COLO668 (cell line): Measurements from ENCODE around the gene NCKAP5L.
A peak's percentile ranks its signal among the peaks of the same experiment; 100 is the strongest.

ENCODE experiments used
- DNase-seq: peaks from one replicate; lab custom pipeline; 2025; ENCODE audit not compliant: unreplicated experiment; lab: John Stamatoyannopoulos, UW

The NCKAP5L gene

DNA sequence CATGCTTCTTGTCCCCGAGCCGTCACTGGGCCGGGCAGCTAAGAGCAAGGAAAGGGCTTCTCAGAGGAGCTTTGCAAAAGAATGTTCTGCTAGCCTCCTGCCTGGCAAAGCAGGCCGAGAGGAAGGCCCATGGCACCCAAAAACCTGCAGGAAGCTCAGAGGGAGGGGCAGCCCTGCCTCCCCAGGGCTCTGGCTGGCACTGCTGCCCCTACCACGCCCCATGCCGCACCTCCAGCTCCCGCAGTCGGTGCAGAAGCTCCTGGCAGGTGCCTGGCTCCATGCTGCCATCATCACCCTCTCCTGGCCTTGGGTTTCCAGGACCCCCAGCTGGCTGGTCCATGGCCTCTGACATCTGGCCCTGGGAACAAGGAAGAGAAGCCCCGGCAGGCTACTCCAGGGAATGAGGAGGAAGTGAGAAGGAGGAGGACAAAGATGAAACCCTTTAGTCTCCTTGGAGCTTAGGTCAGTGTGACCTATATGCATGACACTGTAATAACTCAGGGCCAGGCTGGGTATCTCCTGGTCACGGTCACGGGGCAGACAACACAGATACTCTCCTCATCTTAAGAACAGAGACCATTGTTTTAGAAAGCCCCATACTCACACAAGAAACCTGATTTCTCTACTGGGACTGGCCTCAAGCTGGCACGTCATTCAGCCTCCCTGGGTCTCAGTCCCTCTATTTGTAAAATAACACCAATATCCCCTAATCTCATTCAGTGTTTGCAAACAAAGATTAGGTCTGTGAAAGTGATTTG, 24.3 kb downstream of the NCKAP5L start:
- DNase-seq, result no peak

DNA sequence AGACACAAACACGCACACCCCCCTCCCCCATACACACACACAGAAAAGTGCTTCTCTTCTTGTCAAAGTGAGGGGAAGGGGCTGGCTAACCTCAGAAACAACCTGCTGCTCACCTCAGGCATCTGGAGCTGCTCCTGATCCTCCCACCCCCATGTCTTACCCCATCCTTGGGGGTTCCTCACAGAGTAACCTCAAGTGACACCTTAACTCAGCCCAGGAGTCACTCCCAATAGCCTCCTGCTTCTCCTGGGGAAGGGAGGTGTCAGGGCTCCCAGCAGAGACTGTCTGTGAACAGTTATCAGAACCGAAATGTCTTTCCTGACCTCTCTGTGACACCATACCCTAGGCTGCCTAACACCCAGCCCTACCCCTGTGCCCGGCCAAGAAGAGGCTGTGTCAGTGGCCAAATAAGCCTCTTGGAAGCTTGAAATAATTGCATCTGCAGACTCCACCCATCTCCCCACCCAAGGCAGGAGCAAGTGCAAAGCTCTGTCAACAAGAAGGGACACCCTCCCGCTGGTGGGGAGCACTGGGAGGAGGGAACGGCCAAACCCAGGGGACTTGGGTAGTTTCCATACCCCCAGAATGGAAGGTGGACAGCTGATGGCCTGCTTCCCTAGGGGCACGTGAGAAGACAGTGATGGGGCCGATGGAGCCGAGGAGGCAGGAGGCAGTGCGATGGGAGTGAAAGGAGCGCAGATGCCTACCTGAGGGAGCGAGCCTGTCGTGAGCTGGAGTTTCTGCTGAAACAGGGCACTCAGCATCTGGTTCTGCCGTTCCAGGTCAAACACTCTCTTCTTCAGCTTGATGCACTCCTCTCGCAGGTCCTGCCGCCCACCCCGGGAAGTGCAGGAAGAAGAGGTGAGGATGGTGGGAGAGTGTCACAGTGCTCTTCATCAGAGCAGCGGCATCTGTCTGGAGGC, 26.8 kb downstream of the NCKAP5L start:
- no peak for DNase-seq

DNA sequence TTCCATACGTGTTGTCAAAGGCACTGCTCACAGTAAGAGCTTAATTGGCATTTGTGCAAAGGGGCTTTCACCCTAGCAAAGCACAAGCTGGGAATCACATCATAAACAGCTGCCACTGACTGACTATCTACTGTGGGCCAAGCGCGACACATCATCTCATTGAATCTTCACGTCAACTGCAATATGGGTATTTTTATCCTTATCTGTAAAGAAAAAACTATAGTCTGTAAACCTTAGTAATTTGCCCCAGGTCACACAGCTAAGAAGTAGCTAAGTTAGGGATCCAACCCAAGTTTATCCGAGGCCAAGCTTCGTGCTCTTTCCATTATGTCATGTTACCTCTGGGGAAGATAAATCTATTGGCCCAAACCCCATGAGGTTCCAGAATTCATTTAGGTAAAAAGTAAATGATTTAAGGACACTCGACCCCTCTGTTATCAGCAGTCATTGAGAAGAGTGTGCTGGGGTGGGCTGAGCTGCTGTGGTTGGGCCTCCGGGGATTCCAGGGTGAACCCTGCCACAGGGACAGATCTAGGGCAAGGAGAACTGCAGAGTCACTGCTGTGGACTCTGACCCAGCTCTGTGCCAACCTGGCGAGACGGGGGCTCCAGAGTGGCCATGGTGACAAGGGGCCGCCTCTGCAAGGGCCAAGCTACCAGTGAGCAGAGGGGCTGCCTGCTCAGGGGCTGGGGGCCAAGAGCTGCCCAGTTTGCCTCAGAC, 27.6 kb downstream of the NCKAP5L start:
- no peak for DNase-seq

DNA sequence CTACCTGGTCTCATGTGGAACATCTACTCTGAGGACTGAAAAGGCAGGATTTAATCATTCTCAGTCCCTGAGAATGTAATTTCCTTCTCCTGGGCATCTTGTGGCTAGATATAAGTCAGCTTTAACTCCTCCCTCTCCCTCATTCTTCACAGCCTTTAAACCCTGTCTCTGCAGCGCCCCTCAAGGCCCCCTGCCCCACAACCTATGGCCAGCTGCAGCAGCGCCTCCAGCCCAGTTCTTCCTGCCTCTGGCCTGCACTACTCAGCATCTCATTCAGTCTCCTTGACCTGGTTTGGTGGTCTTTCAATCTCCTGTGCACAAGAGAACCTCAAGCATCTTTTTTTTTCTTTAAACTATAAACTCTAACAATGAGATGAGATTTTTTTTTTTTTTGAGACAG, 29.3 kb downstream of the NCKAP5L start:
- DNase-seq, result no peak

DNA sequence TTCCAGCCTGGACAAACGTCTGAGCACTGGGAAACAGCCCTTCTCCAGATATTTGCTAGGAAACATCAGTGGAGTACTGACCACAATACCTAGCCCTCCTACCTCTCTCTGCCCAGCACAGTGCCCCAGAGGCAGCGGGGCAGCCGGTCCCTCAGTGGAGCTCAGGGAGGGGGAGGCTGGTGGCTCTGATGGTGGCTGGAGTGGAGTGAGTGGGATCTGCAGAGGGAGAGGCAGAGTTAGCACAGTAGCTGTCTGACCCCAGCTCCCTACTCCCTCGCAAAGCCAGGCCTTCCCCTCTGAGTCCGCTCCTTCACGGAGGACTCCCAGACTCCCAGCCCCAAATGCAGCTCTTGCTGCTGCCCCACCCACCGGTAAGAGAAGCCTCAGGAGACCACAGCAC, 30.0 kb downstream of the NCKAP5L start:
- DNase-seq, result no peak

- DNase-seq, result no peak
Measured at GRCh38 chr12:49797449-49797776, 30.8 kb downstream of the NCKAP5L start.

DNA sequence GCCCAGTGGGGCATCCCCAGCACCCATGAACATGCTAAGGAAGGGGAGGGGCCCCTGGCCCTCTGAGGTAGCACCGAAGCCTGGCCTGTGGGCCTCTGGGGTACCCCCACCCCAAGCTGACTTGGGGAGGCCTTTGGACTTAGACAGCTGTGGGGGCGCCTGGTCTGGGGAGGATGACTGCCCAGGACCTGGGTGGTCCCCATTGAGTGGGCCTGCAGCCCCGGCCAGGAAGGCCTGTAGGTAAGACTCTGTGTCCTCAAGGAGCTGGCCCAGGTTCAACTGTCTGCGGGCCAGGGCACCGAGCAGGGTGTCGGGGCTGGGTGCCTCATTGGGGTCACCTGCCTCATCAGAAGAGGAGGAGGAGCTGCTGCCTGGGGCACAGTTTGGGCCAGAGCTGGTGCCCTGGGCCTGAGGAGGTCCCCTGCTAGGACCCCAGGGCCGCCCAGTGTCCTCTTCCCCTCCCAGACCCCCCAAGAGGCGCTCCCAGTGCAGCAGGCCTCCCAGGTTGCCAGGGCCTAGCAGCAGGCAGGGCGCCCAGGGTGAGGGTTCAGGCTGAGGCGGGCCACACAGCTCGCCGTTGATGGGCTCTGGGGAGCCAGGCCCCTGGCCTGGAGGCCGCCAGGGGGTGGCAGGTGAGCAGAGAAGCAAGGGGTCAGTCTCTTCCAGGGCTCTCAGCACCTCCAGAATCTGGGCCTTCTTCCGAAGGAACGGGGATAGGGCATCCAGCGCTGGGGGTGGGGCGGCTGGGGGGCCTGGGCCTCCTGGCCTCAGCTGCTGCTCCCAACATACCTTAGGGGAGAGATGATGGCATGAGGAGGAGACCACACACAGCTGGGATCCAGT, 31.4 kb downstream of the NCKAP5L start:
- no peak for DNase-seq

- DNase-seq, result no peak
Measured at GRCh38 chr12:49796155-49796554, 32.1 kb downstream of the NCKAP5L start.

DNA sequence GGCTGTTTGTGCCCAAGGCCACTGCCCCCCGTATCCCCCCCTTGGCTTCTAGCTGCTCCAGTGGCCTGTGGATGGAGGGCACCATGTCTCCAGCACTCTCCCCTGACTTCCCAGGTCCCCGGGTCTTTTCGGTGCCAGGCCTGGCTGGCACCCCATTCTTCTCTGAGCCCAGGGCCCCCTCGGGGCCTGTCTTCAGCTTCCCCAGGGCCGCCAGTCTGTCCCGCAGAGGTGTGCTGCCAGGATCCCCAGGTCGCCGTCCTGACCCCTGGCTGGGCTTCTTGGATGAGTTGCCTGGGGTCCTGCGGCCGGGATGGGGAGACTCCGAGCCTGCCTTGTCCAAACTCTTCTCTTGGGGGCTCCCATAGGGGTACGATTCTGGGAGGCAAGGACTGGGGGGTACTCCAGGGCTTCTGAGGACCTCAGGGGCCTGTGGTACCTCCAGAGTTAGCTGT, 32.5 kb downstream of the NCKAP5L start:
- no peak for DNase-seq

DNA sequence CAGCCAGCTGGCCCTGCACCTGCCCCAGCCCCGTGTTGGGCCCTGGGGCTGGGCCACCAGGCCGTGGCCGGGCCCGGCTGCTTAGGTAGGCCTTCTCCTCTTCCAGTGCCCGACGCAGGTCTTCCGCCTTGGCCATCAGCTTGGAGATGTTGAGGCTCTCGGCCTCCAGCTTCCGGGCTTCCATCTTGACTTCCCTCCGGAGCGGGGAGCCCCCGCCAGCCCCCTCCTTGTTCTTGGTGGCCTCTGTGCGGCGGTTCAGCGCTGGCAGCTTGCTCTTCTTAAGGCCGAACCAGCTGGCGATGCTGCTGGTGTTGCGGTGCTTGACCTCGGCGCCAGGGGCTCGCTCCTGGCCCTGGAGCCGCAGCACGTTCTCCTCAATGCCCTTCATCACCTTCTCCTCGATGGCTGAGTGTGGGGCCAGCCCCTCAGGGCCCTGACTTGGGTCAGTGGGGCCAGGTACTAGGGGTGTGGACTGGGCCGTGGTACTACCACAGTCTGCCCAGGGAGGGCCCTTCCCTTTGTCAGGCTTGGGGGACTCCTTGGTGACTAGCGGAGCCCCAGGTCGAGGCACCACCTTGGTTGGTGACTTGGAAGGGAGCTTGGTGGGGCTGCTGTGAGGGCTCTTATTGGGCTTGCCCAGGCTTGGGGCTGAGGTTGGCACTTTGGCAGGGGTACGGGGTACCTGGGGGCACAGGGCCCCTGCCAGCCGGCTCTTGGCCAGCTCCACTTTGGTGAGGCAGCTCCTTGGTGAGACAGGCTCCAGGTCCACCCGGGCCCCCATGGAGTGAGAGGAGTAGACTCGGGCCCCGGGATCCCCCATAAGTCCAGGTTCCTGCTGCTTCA, 33.2 kb downstream of the NCKAP5L start:
- no peak for DNase-seq

DNA sequence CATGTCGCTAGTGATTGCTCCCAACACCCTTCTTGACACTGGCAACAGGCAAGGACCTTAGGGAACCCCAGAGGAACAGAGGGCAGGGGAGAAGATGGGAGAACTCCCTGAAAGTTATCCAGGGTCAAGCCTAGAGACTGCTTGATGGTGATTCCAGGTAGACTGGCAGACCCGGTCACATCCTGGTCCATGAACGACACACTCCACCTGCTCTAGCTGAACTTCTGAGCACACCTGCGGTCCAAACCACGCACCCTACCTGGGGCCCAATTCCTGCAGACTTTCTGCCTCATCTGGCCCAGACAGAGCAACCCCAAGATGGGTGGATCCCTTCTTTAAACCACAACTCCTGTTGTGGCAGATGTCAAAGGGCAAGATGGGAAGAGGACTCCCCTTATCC, 34.2 kb downstream of the NCKAP5L start:
- DNase-seq, result no peak

- no peak for DNase-seq
Measured at GRCh38 chr12:49793620-49794019, 34.6 kb downstream of the NCKAP5L start.

DNA sequence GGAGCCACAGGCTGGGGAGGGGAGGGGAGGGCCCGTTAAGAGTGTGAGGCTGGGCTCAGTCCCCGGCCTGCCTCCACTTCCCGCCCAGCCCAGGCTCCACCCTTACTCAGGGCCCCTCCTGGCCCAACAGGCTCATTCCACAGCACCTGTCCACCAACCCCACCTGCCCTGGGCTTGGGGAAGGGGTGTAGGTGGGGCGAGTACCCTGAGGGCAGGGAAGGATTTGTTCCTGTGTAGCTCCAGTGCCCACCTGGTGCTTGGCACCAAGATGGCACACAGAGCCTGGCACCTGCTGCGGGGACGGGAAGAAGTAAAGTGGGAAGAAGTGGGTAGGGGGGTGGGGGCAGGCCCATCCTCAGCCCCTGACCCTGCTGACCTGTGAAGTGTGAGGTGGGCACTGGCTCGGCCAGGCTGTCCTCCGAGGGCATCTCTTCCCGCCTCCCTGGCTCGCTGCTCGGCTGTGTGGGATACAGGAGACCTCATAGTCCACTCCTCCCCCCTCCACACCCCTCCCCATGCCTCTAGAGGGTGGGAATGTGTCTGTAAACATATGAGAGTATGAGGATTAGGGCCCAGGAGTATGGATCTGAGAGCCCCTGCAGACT, 35.1 kb downstream of the NCKAP5L start:
- DNase-seq, result no peak

DNA sequence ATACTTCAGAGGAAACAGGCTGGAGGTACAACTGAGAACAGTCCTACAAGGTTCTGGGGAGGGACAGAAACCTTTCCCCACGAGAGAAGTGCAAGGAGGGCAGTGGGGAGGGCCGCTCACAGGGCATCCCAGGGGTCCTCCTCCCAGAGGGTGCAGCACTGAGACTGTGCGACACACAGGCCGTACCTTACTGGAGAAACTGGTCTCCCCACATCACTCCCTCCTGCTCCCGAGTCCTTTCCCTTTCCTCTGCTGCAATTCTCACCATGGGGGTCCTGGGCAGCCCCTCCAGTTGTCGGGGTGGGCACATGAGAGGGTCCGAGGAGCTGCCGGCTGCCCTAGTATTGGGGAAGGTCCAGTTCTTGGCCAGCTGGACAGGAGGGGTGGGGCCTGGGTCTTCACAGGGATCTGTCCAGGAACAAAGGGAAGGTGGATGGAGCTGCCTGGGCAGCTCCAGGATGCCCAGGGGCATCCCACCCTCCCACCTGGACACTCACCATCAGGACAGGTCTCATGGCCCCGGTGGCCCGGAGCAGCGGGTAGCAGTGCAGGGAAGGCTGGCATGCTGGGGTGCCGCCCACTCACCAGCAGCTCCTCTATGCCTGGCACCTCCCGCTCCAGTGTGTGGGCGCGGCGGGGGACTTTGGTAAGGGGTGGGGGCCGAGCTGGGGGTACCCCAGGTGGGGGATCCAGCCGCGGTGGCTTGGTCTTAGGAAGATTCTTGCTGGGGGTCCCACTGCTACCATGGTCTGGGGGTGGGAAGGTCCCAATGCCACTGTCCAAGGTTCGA, 35.8 kb downstream of the NCKAP5L start:
- no peak for DNase-seq

DNA sequence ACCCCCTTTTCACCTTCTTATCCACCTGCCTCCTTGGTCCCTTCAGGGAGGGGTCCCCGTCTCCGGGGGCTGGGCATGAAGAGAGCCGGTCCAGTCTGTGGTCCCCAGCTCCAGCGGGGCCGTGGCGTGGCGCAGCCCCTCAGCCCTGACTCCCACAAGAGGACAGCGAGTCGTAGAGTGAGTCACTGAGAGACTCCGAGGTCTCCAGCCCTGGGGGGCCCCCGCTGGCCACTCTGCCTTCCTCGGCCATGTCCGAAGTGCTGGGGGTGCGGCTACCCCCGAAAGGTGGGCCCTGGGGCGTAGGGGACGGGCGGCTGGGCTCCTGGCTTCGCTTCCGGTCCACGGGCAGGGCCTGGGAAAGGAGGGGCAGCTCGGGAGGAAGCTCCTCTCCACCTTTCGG, 36.5 kb downstream of the NCKAP5L start:
- DNase-seq, result no peak

DNA sequence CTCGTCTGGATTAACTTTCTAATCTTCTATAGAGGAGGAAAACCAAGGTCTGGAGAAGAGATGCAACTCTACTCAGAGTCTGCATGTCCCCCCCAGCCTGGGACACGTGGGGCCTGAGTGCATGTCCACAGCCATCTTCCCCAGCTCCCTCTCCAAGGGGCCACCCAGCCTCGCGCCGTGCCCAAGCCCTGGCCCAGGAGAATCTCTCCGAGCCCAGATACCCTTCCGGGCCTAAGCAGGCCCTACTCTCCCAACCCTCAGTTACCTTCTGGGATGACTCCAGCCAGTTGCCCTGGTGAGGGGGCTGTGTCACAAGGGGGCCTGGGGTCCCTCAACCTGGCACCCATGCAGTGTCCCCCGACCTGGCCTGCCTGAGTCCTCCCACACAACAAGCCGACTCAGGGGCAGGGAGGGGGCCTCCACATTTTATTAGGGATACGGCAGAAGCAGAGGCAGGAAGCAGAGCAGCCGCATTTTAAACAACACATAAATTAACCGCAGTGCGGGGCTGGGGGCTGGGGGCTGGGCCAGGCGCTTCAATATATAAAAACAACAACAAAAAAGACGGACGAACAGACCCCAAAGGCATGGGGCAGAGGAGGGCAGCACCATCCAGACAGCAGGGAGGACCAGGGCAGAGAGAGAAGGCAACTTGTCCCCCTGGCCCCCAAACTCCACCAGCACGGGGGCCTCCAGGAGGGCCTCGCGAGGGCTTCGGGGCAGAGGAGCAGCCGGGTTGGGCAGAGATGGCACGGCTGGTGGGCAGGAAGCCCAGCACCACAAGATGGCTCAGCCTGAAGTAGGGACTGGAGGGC, 37.3 kb downstream of the NCKAP5L start:
- no peak for DNase-seq

DNA sequence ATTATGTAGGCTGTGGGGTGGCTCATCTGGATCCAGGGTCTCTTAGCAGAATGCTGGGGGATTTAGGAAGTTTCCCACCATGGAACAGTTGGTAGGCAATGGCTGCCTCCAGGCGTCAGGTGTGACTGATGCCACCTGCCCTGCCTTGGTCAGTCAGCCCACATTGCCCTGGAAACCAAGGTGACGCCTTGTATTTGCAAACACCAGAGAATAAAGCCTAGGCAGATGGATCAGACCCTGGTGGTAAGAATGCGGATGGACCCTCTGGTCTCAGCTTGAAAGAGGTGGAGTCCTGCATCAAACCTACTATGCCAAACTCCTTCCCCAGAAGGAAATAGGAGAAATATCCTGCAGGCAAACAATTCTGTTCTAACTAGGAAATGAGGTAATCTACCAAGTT, 38.2 kb downstream of the NCKAP5L start:
- peak; percentile 9 for DNase-seq

DNA sequence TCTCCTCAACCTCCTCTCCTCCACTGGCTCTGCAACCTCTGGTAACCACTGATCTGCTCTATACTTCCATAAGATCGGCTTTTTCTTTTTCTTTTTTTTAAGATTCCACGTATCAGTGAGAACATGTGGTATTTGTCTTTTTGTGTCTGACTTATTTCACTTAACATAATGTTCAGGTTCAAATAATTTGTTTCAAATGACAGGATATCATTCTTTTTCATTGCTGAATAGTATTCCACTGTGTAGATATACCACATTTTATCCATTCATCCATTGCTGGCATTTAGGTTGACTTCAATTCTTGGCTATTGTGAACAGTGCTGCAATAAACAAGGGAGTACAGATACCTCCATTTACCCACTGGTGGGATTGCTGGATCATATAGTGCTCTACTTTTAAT, 40.5 kb downstream of the NCKAP5L start:
- DNase-seq, result no peak
